ENCODE results near the gene NBAS.

Gene NBAS

DNA sequence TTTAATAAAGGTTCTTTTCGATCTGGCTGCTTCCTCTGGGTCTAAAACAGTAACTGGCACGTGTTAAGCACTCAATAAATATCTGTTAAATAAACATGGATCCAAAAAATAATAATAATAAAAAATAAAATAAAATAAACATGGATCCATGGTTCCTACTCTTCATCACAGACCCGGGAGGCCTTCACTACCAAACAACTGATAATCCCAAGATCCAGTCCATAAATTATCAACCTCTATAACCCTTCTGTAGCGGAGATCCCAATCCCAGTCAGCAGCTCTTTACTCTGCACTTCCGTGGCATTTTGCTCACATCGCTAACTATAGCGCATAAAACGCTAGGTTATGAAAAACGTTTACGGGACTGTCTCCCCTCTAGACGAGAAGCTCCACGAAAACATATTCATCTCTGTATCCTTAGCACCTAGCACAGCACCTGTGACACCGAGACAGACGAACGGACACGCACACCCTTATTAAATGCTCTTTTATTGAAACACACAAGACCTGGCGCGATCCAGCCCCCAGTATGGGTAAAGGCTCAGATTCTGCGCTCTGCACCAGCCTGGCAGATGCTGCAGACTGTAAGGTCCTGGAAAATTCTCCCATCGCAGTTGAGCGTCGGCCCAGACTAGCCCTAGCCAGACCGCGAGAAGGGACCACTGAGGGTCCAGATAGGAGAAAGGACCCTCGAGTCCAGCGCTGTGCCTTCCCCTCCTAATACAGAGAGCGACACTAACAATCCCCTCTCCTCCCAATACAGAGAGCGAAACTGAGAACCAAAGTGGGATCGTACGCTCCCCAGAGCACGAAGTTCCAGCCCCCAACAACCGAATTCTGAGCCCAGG is 770 bp downstream of the NBAS start:
- peak overlapping the region; percentile 92 for H3K4me3 ChIP-seq (ENCODE audit: low read depth, low read length)
- DNase-seq (ENCODE audit: low read depth): peak; percentile 49
- TF ChIP-seq POLR2A (IDR thresholded peaks at IDR 0.05; ENCODE audit: extremely low read depth, insufficient read length) (no peak), MYC (IDR thresholded peaks at IDR 0.05; ENCODE audit: low read depth, low read length) (no peak), CTCF (IDR thresholded peaks at IDR 0.05; ENCODE audit: low read depth, low read length) (no peak)
- TF ChIP-seq, protein P1, sequence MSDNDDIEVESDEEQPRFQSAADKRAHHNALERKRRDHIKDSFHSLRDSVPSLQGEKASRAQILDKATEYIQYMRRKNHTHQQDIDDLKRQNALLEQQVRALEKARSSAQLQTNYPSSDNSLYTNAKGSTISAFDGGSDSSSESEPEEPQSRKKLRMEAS (IDR thresholded peaks at IDR 0.05; ENCODE audit: low read depth, low read length): no peak

DNA sequence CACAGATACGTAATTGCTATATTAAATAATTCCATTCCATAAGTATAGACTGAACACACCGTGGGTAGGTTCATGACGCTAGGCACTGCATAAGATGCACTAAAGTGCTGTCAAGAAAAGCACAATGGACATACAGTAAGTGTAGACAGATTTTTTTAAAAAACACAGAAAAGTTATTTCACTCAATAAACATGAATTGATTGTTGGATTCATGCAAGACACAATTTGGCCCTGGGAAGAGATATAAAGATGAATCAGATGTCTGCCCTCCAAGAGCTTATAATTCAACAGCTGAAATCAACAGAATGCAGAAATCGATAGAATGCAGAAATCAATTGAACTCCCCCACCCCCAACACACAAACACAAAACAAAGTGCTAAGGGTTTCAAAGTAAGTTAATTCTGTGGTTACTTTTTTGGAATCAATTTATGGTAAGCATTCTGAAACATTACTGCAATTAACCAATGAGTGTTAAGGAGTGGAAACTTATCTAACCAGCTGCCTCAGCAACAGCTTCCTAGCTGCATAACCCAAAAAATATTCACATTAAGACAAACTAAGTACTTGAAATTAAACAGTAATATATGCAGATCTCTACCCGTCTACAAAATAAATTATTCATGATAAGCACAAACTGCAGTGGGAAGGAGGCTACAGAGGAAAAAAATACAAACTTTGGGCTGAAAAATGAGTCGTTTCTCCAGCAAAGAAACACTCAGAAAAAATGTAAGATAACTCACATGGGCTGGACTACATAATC is 1.6 kb downstream of the NBAS start:
- DNase-seq (ENCODE audit: low read depth): no peak
- H3K4me3 ChIP-seq (ENCODE audit: low read depth, low read length): peak overlapping the region; percentile 92
- TF ChIP-seq POLR2A (IDR thresholded peaks at IDR 0.05; ENCODE audit: extremely low read depth, insufficient read length) (no peak), CTCF (IDR thresholded peaks at IDR 0.05; ENCODE audit: low read depth, low read length) (no peak), MYC (IDR thresholded peaks at IDR 0.05; ENCODE audit: low read depth, low read length) (no peak)
- TF ChIP-seq, protein P1 (IDR thresholded peaks at IDR 0.05; ENCODE audit: low read depth, low read length): no peak

DNA sequence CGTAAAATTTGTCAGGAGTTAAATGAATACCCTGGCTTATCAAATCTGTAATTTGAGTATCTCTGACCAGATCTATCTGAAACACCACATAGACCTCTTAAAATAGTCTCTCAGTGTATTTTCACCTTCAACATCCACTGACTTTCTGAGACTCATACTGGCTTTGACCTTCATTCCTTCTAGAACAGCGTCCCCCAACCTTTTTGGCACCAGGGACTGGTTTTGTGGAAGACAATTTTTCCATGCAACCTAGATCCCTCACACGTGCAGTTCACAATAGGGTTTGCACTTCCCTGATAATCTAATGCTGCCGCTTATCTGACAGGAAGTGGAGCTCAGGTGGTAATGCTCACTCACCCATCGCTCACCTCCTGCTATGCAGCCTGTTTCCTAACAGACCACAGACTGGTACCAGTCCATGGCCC is 3.2 kb downstream of the NBAS start:
- DNase-seq (ENCODE audit: low read depth): no peak
- no peak overlapping the region for H3K4me3 ChIP-seq (ENCODE audit: low read depth, low read length)
- TF ChIP-seq MYC (IDR thresholded peaks at IDR 0.05; ENCODE audit: low read depth, low read length) (no peak), POLR2A (IDR thresholded peaks at IDR 0.05; ENCODE audit: extremely low read depth, insufficient read length) (no peak), CTCF (IDR thresholded peaks at IDR 0.05; ENCODE audit: low read depth, low read length) (no peak)
- TF ChIP-seq, protein P1 (IDR thresholded peaks at IDR 0.05; ENCODE audit: low read depth, low read length): no peak

- DNase-seq (ENCODE audit: low read depth): no peak
- no peak overlapping the region for H3K4me3 ChIP-seq (ENCODE audit: low read depth, low read length)
- TF ChIP-seq, protein P1 (IDR thresholded peaks at IDR 0.05; ENCODE audit: low read depth, low read length): no peak
- no peak for TF ChIP-seq POLR2A (IDR thresholded peaks at IDR 0.05; ENCODE audit: extremely low read depth, insufficient read length)
- no peak for TF ChIP-seq CTCF (IDR thresholded peaks at IDR 0.05; ENCODE audit: low read depth, low read length)
- TF ChIP-seq MYC (IDR thresholded peaks at IDR 0.05; ENCODE audit: low read depth, low read length): no peak
These were observed 4.7 kb downstream of the NBAS start for GRCh38 chr2:15556311-15556930.

DNA sequence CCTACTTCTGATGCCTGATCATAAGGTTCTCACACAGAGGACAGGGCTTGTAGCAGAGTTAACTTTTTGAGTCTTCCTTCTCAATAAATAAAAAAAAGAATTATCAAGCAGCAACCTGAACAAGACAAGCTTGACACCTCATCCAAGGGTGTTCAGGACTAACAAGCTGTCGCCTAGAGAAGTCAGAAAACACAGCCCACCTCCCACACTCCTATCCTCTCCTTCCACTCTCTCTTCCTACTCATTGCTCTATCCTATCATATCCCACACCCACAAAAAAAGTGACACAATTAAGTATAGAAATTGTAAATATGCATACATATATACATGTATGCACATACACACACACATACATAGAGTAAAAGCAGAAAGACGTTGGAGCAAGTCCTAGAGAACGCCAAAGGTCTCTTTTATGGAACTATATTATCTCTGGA is 5.4 kb downstream of the NBAS start:
- DNase-seq (ENCODE audit: low read depth): no peak
- H3K4me3 ChIP-seq (ENCODE audit: low read depth, low read length): no peak overlapping the region
- TF ChIP-seq, protein P1 (IDR thresholded peaks at IDR 0.05; ENCODE audit: low read depth, low read length): no peak
- no peak for TF ChIP-seq CTCF (IDR thresholded peaks at IDR 0.05; ENCODE audit: low read depth, low read length)
- TF ChIP-seq POLR2A (IDR thresholded peaks at IDR 0.05; ENCODE audit: extremely low read depth, insufficient read length): no peak
- no peak for TF ChIP-seq MYC (IDR thresholded peaks at IDR 0.05; ENCODE audit: low read depth, low read length)
